Measurements from ENCODE around the gene DMRT2. TPM values are rescaled to one million over a fixed set of nuclear protein-coding genes. Genes with fewer than 3 reads are reported as not detected.

The DMRT2 gene
- total RNA-seq, 1 donor from 2014 or later: 11.8 TPM

- peak; percentile 33 for DNase-seq
Observed at GRCh38 chr9:1047591-1048230, 2.4 kb upstream of the DMRT2 start.

DNA sequence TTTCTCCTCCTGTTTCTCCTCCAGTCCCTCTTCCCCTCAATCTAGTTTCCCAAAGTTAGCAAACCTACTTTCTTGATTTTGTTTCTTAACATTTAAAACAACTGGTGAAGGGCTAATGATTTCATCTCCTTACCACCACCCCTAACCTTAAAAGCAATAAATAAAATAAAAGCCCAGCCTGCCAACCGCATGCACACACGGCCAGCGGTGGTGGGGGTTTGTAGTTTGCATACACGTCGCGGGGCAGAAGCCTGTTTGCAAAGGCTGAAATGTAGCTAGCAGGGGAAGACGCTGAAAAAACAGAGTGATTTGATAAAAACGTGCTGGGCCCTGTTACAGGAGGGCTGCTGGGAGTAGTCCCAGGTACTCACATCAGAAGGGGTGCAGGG is 1.9 kb upstream of the DMRT2 start:
- no peak for DNase-seq

- DNase-seq: no peak
Observed at GRCh38 chr9:1048811-1049210, 1.3 kb upstream of the DMRT2 start.

DNA sequence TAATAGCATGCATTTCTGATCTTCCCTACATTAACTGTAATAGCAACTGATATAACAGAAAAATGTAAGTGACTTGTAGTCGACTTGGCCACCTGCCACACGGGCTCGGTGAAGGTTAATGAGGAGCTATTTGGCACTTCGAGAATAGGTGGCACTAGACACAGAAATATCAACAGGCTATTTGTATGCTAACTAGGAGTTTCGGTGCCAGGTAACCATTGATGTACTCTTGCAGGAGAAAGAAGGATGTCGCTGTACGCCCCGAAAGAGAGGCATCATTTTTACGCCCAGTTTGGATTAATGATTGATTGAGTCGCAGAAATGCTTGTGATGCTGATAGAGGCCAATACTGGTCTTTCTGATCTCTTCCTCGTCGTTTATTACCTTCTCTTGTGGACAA is 516 bp upstream of the DMRT2 start:
- no peak for DNase-seq

DNA sequence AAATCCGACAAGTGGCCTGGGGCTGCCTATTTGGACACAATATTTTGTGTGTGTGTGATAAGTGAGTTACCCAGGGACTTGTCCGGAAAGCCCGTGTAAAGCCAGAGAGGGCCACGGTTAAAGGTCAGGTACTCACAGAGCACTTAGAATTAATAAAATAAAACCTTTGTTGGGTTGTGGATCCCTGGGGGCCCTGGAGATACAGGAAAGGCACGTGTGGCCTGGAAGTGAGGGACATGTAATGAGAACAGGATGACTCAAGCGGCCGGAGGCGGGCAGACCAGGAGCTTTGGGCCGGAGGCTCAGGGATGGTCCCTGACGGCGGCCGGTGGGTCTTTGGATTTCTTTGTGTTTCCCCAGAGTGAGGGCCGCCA is 1.0 kb downstream of the DMRT2 start:
- DNase-seq: no peak

DNA sequence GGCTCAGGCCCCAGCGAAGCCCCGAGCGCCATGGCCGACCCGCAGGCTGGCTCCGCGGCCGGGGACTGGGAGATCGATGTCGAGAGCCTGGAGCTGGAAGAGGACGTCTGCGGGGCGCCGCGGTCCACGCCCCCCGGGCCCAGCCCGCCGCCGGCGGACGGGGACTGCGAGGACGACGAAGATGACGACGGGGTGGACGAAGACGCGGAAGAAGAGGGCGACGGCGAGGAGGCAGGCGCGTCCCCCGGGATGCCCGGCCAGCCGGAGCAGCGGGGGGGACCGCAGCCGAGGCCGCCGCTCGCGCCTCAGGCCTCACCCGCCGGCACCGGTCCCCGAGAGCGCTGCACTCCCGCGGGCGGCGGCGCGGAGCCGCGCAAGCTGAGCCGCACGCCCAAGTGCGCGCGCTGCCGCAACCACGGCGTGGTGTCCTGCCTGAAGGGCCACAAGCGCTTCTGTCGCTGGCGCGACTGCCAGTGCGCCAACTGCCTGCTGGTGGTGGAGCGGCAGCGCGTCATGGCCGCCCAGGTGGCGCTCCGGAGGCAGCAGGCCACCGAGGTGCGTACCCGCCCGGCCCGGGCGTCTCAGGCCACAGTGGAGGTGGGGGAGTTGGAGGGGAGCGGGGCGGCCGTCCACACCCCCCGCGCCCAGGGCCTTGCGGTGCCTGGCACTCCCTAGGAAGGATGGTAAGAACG is 1.6 kb downstream of the DMRT2 start:
- DNase-seq: no peak

DNA sequence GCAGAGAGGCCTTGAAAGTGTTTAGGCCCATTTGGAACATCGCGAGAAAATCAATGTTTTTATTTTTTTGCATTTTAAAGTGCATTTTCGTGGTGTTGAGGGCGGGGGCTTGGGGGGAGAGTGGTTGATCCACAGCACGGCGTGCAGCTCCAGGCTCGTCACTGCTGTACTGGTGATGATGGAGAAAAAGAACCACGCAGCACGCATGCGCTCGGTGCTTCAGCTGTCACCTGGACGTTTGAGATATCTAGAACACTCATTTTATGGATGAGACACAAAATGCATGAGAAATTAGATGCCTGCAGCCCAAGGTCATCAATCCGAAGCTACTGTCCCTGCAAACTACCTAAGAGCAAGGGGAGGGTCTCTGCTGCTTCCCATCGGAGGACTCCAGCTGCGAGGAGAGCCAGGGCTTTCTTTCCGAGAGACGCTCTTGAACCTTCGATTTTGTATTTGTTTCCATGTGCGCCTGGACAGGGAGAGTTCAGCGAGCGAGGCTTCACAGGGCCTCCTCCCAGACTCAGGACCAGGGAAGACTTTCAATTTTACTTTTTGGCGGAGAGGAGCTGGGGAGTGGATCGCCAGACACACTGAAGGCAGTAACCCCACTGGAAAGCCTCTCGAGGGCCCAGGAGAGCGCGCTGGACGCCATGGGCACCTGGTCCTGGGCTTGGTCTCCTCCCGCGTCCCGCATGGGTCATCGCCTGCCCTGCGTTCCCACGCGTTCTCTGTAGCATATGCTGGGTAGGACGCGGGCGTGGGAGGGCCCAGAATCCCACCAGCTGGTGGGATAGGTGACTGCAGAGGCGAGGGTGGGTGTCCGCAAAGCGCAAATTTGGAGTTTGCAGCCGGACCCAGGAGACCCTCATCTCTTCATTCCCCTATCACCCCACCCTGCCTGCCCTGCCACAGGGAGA is 2.5 kb downstream of the DMRT2 start:
- DNase-seq: no peak

GRCh38 chr9:1053282-1053621 is 3.1 kb downstream of the DMRT2 start:
- DNase-seq: no peak

- DNase-seq: peak; percentile 68
Observed at GRCh38 chr9:1053986-1054425, 3.8 kb downstream of the DMRT2 start.

DNA sequence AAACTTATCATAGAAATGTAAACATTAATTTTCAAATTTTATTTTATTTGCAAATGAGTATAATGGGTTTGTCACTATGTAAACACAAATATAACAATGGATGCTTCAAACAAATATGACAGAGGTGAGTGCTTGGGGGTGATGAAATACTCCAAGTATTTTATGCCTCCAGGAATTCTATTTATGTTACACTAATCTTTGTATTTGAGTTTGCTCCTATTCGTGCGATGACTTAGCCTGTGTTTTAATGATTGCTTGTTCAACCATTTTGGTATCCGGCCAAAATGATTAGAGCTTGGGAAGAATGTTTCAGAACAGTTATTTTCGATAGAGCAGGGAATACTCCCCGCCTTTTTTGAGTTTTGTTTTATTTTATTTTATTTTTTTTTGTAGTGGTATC is 5.0 kb downstream of the DMRT2 start:
- DNase-seq: no peak

GRCh38 chr9:1057910-1058309 is 7.8 kb downstream of the DMRT2 start:
- DNase-seq: no peak

DNA sequence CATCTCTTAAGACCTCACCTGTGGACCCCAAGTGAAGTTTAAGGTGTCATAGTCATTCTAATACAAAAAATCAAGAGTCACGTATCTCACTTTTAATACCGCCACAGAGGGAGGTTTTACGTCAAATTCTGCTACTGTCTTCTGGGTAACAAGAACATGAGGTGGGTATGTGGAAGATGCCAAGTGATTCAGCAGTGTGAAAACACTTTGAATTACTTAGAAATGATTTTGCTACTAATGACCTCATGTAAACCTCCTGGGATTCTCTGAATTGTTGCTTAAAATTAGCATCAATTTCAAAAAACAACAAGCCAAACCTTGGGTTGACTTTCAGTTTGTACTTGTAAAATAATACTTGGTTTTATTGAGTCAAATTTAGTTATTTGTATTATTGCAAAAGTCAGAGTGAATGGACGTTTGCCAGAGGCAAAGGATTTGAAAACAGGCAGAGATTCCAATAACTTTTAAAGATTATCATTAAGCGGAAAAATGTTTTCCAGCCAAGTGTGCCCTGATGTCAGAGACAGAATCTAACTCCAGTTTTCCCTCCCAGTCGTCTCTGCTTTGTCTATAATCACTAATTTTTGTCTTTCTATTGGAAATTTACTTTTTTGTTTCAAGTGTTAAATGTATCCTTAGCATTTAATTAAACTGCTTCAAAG is 8.8 kb downstream of the DMRT2 start:
- DNase-seq: peak; percentile 52

- no peak for DNase-seq
Observed at GRCh38 chr9:1065130-1065529, 15.0 kb downstream of the DMRT2 start.

DNA sequence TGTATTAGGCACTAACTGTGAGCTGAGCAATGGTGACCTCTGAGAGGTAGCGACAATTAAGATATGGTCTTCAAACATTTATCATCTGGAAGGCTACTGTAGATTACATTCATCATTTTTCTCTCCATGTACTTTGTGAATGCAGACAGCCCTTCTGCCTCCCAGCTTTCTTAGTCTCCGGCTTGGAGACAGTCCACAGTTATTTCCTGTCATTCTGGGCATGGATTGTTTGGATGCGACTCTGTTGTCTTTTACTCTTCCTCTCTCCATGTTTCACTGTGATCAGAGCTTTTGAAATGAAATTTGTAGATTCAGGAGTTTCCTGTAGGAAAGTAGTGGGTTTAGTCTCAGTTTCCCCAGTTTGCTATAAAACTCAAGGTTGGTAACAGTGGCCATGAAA is 20.5 kb downstream of the DMRT2 start:
- DNase-seq: no peak

DNA sequence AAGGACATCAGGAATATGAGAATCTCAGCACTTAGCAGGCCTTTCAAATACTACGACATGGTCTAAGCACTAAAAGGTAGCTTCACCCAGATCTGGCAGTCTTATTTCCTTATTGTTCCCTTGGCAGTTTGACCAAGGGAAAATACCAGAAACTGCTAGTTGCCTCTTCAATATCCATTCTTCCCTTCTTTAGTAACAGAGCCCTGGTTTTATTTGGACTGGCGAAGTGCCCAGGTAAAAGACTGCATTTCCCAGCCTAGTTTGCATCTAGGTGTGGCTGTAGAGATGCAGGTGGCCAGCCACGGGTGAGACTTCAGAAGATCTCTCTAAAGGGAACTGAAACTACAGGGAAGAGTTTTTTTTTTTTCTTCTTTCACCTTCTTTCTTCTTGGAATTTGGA is 21.6 kb downstream of the DMRT2 start:
- no peak for DNase-seq

GRCh38 chr9:1073497-1073896 is 23.3 kb downstream of the DMRT2 start:
- DNase-seq: no peak

- no peak for DNase-seq
Observed at GRCh38 chr9:1077616-1078015, 27.5 kb downstream of the DMRT2 start.

DNA sequence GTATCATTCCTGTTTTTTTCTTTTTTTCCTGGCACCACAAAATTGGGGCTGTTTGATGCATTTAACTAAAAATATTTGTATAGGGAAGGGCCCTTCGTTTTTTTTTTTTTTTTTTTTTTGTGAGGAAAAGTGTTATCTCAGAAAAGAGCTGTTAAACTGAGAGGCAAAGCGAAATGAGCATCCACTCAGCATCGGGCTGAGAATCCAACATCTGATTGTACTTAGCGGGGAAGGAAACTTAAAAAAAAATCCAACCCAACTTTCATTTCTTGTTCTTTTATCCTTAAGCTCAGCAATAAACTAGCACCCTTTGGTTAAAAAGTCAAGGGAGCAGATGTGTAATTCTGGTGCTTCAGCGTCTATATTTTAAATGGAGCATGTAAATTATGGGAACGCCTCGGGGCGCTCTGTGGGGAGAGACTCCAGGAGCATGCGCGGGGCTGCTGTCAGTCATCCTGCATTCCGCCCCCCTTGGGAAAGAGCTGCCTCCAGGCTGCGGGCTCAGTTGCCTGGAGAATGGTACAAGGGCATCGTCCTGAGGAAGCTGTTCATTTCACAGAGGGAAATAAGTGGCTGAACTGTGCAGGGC is 33.3 kb downstream of the DMRT2 start:
- DNase-seq: peak; percentile 78

- peak; percentile 66 for DNase-seq
Observed at GRCh38 chr9:1085086-1085485, 34.9 kb downstream of the DMRT2 start.

- DNase-seq: peak; percentile 21
Observed at GRCh38 chr9:1086517-1086916, 36.4 kb downstream of the DMRT2 start.

DNA sequence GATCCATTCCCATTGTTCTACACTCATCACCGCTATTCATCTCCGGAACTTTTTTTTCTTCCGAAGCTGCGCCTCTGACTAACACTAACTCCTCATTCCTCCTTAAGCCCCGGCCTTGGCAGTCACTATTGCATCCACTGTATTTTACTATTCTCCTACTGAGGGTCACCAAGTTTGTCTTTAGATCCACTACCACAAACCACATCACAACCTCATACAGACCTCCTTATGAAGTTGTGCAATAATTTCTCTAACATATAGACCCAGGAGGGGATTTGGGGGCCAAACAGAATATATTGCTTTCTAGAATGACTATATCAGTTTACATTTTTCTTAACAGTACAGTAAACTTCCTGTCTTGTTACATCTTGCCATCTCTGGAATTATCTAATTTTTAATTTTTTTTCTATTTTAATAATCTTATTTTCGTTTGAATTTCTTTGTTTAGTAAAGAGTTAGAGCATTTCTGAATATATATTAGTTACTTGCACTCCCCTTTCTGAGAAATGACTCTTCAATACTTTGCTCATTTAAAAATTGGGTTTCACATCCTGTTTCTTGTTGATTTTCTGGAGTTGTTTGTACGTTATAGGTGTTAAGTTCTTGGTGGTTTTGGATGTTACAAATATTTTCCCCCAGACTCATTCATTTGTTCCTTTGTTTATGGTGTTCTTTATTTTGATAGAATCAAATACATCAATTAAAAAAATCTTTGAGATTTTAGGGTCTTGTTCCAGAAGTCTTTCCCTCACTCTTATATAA is 37.1 kb downstream of the DMRT2 start:
- DNase-seq: no peak

DNA sequence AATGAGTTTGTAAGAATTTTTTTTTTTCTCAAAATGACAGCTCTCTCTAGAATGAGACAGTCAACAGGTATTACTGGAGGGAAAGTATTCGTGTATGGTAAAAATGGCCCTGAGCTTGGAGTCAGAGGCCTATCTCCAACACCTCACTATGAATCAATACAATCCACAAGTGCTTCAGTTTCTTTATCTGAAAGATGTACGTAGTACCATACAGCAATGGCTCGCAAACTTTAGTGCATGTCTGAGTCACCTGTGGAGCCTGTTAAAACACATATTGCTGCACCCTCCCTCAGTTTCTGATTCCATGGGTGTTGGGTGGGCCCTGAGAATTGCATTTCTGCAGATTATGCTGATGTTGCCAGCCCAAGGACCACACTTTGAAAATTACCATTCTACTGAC is 44.6 kb downstream of the DMRT2 start:
- DNase-seq: no peak
